Measurements from ENCODE around the gene AGK. TPM values are rescaled to one million over a fixed set of nuclear protein-coding genes. Genes with fewer than 3 reads are reported as not detected.

The AGK gene
- total and polyA plus RNA-seq, 2 of the 8 experiments (the other 6 are each of a cell fraction or from before 2014, with no cell fraction given): 25.8 to 34.0 TPM

DNA sequence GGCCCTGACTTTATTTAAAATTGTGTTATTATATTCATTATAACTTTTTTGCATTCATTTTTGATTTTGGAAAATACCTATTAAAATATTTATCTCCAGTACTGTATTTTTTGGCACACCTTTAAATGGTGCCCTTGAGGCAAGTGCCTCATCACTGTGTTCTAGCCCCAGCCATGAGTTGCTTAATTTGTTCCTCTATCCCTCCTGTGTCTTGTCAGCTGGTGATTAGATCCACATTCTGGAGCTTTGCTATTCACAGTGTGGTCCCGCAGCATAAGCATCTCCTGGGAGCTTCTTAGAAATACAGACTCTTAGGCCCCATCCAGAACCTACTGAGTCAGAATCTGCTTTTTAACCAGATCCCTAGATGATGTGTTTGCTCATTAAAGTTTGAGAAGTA, 19.8 kb downstream of the AGK start (continued):
- TF ChIP-seq, protein P1, sequence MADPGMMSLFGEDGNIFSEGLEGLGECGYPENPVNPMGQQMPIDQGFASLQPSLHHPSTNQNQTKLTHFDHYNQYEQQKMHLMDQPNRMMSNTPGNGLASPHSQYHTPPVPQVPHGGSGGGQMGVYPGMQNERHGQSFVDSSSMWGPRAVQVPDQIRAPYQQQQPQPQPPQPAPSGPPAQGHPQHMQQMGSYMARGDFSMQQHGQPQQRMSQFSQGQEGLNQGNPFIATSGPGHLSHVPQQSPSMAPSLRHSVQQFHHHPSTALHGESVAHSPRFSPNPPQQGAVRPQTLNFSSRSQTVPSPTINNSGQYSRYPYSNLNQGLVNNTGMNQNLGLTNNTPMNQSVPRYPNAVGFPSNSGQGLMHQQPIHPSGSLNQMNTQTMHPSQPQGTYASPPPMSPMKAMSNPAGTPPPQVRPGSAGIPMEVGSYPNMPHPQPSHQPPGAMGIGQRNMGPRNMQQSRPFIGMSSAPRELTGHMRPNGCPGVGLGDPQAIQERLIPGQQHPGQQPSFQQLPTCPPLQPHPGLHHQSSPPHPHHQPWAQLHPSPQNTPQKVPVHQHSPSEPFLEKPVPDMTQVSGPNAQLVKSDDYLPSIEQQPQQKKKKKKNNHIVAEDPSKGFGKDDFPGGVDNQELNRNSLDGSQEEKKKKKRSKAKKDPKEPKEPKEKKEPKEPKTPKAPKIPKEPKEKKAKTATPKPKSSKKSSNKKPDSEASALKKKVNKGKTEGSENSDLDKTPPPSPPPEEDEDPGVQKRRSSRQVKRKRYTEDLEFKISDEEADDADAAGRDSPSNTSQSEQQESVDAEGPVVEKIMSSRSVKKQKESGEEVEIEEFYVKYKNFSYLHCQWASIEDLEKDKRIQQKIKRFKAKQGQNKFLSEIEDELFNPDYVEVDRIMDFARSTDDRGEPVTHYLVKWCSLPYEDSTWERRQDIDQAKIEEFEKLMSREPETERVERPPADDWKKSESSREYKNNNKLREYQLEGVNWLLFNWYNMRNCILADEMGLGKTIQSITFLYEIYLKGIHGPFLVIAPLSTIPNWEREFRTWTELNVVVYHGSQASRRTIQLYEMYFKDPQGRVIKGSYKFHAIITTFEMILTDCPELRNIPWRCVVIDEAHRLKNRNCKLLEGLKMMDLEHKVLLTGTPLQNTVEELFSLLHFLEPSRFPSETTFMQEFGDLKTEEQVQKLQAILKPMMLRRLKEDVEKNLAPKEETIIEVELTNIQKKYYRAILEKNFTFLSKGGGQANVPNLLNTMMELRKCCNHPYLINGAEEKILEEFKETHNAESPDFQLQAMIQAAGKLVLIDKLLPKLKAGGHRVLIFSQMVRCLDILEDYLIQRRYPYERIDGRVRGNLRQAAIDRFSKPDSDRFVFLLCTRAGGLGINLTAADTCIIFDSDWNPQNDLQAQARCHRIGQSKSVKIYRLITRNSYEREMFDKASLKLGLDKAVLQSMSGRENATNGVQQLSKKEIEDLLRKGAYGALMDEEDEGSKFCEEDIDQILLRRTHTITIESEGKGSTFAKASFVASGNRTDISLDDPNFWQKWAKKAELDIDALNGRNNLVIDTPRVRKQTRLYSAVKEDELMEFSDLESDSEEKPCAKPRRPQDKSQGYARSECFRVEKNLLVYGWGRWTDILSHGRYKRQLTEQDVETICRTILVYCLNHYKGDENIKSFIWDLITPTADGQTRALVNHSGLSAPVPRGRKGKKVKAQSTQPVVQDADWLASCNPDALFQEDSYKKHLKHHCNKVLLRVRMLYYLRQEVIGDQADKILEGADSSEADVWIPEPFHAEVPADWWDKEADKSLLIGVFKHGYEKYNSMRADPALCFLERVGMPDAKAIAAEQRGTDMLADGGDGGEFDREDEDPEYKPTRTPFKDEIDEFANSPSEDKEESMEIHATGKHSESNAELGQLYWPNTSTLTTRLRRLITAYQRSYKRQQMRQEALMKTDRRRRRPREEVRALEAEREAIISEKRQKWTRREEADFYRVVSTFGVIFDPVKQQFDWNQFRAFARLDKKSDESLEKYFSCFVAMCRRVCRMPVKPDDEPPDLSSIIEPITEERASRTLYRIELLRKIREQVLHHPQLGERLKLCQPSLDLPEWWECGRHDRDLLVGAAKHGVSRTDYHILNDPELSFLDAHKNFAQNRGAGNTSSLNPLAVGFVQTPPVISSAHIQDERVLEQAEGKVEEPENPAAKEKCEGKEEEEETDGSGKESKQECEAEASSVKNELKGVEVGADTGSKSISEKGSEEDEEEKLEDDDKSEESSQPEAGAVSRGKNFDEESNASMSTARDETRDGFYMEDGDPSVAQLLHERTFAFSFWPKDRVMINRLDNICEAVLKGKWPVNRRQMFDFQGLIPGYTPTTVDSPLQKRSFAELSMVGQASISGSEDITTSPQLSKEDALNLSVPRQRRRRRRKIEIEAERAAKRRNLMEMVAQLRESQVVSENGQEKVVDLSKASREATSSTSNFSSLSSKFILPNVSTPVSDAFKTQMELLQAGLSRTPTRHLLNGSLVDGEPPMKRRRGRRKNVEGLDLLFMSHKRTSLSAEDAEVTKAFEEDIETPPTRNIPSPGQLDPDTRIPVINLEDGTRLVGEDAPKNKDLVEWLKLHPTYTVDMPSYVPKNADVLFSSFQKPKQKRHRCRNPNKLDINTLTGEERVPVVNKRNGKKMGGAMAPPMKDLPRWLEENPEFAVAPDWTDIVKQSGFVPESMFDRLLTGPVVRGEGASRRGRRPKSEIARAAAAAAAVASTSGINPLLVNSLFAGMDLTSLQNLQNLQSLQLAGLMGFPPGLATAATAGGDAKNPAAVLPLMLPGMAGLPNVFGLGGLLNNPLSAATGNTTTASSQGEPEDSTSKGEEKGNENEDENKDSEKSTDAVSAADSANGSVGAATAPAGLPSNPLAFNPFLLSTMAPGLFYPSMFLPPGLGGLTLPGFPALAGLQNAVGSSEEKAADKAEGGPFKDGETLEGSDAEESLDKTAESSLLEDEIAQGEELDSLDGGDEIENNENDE (IDR thresholded peaks at IDR 0.05; ENCODE audit: insufficient replicate concordance, low read length): no peak
- TF ChIP-seq TEAD4 (IDR thresholded peaks at IDR 0.05; ENCODE audit: low read depth, low read length) (no peak), POLR2A (IDR thresholded peaks at IDR 0.05; ENCODE audit: control extremely low read depth in 1 of 2, low read depth in 2 of 2, low read length in 2 of 2) (no peak), EGR1 (IDR thresholded peaks at IDR 0.05; ENCODE audit: borderline replicate concordance, low read depth, low read length) (no peak), CHD2 (IDR thresholded peaks at IDR 0.05; ENCODE audit: low read length) (no peak), YY1 (IDR thresholded peaks at IDR 0.05; ENCODE audit: low read depth, low read length) (no peak), CBX5 (IDR thresholded peaks at IDR 0.05; ENCODE audit: low read depth, low read length) (no peak), RXRA (IDR thresholded peaks at IDR 0.05; ENCODE audit: insufficient read depth, low read depth, low read length) (no peak)
